Activated T-helper 1 cell treated with Interleukin-2 at 50 U/mL for 16 hours (primary cell): ENCODE results near the gene VIPR1.
"Not testable (repeated sequence)": the region's sequence is repeated elsewhere in the genome, so short reads cannot be mapped to it uniquely, and the experiment has no call there.

Source experiments
- DNase-seq: peaks from one replicate; pipeline ENCODE4 v3.0.0-alpha.2; 2020; ENCODE audit warnings: low read depth

VIPR1 gene

DNA sequence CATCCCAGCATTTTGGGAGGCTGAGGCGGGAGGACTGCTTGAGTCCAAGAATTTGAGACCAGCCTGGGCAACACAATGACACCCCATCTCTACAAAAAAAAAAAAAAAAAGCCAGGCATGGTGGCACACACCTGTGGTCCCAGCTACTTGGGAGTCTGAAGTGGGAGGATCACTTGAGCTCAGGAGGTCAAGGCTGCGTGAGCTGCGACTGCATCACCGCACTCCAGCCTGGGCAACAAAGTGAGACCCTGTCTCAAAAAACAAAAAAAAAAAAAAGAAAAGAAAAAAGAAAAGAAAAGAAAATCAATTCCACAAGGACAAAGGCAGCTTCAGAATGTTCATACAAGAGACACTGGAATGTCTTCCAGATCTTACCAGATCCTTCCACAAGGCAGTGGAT lies 76.9 kb downstream of the VIPR1 start:
- not testable (repeated sequence) for DNase-seq

DNA sequence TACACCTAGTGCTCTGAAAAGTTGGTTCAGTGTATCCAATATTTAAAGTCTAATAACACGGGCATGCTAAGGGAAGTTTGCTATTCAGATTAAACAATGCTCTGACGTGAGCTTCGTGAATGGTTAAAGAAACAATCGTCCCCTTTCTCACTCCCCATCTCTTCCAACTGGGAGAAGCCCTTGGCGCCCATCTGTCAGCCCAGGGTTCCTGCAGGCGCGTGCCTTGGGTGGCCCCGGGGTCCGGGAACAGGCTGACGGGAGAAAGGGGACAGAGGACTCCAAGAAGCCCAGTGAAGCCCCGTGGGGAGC lies 78.9 kb downstream of the VIPR1 start:
- no peak for DNase-seq

- DNase-seq: peak; percentile 94
These were observed 79.4 kb downstream of the VIPR1 start, which contains the start of gene SEC22C for GRCh38 chr3:42581709-42582473. Gene SEC22C, minus strand, starts transcription at chr3:42581967. Its CDS starts 12,921 bp downstream, at chr3:42569046.

DNA sequence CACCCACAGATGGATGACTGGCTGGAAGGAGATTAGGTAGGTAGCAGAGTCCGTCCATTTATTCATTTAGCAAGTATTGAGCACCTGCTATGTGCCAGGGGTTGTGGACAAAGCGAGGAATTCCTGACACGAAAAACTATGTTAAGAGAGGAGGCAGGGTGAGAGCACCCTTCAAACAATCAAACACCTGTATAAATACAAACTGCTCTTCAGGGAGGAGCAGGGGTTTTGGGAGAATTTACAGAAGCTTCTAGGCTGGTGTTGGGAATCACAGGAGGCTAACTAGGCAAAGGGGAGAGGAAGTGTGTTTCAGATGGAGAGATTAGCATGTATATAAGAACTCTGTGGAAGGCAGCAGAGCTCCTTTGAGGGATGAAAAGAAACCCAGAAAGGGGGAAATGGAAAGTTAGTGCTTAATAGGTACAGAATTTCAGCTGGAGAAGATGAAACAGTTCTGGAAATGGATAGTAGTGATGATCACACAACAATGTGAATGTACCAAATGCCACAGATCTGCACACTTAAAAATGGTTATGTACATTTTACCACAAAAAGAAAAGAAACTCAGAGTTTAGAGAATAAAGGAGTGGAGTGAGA lies 80.1 kb downstream of the VIPR1 start:
- no peak for DNase-seq
